ENCODE measurements around the gene P2RX2.
A peak's percentile ranks its signal among the peaks of the same experiment; 100 is the strongest.

P2RX2 gene

GRCh38 chr12:132603240-132604150 is 15.1 kb upstream of the P2RX2 start:
- DNase-seq (ENCODE audit: low read depth, low spot score), result no peak

GRCh38 chr12:132604151-132604618 is 14.4 kb upstream of the P2RX2 start:
- DNase-seq (ENCODE audit: low read depth, low spot score), result no peak

- DNase-seq (ENCODE audit: low read depth, low spot score), result no peak
These were observed 13.7 kb upstream of the P2RX2 start for GRCh38 chr12:132604668-132605441.

- DNase-seq (ENCODE audit: low read depth, low spot score), result no peak
These were observed 12.7 kb upstream of the P2RX2 start for GRCh38 chr12:132605892-132606291.

DNA sequence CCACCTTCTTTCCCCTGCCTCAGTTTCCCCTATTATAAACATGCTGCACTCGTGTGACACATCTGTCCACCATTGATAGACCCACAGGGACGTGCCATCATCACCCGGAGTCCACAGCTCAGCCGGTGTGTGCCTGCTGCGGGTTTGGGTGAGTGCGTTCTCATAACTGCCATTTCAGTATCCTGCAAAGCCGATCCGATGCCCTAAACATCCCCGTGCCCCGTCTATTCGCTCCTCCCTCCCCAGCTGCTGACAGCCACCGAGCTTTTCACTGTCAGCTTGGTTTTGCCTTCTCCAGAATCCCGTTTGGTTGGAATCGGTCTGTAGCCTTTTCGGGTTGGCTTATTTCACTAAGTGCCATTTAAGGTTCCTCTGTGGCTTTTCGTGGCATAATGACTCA is 12.1 kb upstream of the P2RX2 start:
- DNase-seq (ENCODE audit: low read depth, low spot score), result no peak

DNA sequence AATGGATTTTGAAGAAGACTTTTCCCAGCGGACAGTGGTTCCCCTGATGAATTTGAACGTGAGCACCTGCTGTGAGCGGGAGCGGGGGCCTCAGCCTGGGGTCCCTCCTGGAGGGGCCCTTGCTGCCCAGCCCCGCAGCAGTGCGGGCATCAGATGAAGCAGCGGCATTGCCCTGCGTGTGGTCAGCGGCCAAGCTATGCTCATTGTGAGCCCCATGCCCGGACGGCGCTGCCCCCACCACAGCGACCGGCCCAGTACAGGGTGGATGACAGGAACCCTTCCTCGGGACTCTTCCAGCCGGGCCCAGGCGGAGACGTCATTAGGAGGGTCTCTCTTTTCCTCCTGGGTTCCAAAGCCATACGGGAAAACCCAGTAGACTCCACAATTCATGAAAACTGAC is 11.6 kb upstream of the P2RX2 start:
- DNase-seq (ENCODE audit: low read depth, low spot score), result no peak

- DNase-seq (ENCODE audit: low read depth, low spot score), result no peak
These were observed 10.1 kb upstream of the P2RX2 start for GRCh38 chr12:132608231-132609171.

DNA sequence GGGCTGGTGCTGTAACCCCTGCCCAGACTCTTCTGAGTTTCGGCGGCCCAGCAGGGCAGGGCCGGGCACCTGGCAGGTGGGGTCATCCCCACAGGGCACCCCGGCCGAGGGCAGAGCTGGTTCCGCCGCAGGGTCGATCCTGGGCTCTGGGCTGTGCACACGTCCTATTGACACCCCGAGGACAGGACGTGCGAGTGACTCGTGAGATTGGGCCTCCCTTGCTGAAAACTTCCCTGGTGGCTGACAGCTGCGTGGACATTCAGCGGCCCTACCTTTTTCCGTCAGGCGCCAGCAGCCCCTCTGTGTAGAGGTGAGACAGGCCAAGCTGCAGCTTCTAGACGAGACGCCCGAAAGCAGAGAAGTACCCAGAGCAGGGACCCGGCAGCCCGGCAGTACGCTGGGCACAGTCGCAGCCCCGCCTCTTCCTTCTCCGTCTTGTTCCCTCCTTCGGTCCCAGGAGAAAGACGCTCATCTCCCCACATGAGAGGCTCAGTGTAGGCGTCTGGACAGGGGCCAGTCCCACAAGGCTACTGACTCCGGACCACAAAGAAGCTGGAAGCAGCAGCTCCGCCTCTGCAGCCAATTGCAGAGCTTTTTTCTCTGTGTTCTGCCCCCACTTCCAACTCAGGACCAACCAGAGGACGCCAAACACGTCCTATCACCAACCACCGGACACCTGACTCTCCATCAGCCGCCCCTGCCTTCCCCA is 8.4 kb upstream of the P2RX2 start, which contains the start of gene LRCOL1:
LRCOL1 (minus strand) TSS at position 532 of the 709 bp plus-strand sequence. CDS start 4,331 bp downstream, outside the sequence.
- no peak for DNase-seq (ENCODE audit: low read depth, low spot score)

DNA sequence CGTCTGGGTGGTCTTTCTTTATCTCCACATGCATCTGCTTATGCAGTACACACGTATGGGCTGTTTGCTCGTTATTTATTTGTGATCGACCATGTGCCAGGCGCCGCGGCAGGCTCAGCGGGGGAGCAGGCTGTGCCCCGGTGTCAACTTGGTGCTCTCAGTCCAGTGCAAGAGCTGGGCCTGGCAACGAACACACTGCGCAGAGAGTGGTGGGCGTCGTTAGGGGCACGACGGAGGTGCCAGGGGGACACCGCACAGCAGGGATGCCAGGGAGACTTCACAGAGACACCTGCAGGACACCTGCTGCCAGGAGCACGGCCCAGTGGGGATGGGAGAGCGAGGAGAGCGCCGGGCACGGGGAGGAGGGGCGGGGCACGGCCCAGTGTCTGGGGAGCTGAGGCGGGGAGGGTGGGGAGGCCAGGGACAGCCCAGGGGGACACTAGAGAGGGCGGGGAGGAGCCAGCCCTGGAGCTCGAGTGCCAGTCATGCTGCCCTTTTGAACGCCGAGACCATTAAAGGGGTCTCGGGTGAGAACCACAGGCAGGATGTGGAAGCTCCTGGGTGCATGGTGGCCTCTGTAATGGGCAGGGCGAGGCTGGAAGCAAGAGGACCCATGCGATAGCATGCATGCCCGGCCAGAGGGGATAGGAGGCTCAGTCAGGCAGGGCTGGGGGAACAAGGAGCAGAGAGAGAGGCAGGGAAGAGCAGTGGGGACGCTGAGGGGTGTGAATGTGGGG is 7.5 kb upstream of the P2RX2 start:
- no peak for DNase-seq (ENCODE audit: low read depth, low spot score)

DNA sequence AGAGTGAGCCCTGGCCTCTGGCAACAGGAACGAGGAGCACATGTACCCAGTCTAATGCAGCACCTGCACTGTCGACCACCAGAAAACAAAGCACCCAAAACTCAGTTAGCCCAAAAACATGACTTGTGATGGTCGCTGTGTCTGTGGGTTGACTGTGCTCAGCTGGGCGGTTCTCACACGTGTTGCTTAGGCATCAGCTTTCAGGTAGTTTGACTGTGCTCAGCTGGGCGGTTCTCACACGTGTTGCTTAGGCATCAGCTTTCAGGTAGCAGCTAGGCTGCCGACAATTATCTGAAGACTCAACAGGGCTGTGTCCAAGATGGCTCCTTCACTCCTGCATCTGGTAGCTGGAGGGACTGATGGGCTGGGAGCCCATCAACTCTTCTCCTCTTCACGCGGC is 7.0 kb upstream of the P2RX2 start:
- no peak for DNase-seq (ENCODE audit: low read depth, low spot score)

DNA sequence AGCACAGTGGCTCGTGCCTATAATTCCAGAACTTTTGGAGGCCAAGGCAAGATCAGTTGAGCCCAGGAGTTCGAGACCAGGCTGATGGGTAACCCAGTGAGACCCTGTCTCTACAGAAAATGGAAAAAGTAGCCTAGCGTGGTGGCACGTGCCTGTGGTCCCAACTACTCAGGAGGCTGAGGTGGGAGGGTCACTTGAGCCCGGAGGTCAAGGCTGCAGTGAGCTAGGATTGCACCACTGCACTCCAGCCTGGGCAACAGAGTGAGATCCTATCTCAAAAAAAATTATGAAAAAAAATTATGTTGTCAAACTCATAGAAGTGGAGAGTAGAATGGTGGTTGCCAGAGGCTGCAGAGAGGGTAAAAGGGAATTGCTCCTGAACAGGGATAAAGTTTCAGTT is 4.5 kb upstream of the P2RX2 start:
- no peak for DNase-seq (ENCODE audit: low read depth, low spot score)

GRCh38 chr12:132614861-132615578 is 3.6 kb upstream of the P2RX2 start:
- DNase-seq (ENCODE audit: low read depth, low spot score), result peak; percentile 62

DNA sequence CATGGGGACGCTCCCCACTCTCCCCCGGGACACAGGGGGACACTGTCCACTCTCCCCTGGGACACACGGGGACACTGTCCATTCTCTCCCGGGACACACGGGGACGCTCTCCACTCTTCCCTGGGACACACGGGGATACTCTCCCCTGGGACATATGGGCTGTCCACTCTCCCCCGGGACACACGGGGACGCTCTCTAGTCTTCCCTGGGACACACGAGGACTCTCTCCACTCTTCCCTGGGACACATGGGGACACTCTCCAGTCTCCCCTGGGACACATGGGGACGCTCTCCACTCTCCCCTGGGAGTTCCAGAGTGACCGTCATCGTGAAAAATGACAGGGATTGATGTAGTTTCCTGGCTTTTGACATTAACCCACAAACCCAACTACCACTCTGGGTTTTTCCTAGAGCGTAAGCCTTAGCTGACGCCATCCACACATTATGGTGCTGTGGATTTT is 3.0 kb upstream of the P2RX2 start:
- no peak for DNase-seq (ENCODE audit: low read depth, low spot score)

DNA sequence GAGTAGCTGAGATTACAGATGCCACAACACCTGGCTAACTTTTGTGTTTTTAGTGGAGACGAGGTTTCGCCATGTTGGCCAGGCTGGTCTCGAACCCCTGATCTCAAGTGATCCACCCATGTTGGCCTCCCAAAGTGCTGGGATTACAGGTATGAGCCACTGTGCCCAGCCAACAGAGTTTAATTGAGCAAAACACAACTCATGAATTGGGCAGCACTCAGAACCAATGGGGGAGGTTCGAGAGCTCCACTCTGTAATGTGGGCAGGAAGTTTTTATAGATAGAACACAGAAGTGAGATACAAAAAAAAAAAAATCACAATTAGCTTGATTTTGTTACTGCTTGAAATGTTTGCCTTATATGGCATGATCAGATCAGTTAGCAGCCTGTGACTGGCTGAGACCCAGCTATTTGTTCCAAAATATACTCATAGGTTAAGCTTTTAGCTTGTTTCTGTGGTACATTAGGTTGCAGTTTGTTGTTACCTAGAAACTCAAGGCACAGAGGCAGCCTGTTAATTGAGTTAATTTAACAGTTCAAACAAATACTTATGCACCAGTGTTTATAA is 1.4 kb upstream of the P2RX2 start:
- no peak for DNase-seq (ENCODE audit: low read depth, low spot score)

DNA sequence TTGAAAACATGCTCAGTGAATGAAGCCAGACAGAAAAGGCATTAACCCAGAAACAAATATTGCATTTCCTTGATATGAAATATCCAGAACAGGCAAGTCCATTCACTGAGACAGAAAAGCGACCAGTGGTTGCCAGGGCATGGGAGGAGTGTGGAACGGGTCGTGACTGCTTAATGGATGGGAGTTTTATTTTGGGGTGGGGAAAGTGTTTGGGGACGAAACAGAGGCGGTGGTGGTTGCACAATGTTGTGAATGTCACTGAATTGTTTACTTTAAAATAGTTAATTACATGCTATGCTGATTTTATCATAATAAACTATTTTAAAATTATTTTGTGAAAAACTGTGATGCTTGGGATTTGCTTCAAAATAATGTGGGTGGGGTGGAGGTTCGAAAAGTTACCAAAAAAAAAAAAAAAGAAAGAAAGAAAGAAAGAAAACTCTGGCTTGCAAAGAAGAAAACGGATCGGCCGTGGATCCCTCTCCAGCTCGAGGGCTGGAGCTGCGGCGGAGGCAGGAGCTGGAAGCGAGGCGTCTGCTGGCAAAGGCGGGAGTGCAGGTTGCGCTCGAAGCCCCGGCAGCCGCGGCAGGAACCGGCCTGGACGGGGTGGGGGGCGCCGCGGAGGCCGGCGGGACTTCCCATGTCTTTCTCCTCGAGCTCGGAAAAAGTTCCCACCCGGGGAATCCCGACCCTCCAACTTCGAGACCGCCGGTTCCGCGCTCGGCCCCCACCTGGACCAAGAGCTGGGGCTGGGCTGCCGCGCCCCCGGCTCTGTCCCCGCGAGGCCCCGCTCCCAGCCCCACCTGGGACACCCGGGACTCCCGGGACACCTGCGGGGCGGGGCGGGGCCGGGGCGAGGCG is 524 bp upstream of the P2RX2 start:
- DNase-seq (ENCODE audit: low read depth, low spot score), result no peak

DNA sequence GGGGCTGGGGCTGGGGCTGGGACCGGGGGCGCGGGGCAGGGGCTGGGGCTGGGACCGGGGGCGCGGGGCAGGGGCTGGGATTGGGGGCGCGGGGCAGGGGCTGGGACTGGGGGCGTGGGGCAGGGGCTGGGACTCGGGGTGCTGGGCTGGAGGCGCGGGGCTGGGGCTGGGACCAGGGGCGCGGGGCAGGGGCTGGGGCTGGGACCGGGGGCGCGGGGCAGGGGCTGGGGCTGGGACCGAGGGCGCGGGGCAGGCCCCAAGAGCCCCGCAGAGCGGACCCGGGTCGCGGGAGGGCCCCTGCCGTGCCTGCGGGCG is 452 bp downstream of the P2RX2 start:
- no peak for DNase-seq (ENCODE audit: low read depth, low spot score)

- DNase-seq (ENCODE audit: low read depth, low spot score), result no peak
These were observed 973 bp downstream of the P2RX2 start for GRCh38 chr12:132619386-132620112.

Data from activated naive CD8-positive, alpha-beta T cell treated with anti-CD3 and anti-CD28 coated beads, Interleukin-2, amount 50 U/mL, for 16 hours (primary cell).